Embryonic facial prominence (tissue), 1 donor: ENCODE results near the gene SYNDIG1.
"Not testable (repeated sequence)": the region's sequence is repeated elsewhere in the genome, so short reads cannot be mapped to it uniquely, and the experiment has no call there.

ENCODE experiments used
- DNase-seq: peaks from one replicate; pipeline ENCODE4 v3.0.0-alpha.2; 2016; ENCODE audit errors: extremely low spot score

The SYNDIG1 gene

DNA sequence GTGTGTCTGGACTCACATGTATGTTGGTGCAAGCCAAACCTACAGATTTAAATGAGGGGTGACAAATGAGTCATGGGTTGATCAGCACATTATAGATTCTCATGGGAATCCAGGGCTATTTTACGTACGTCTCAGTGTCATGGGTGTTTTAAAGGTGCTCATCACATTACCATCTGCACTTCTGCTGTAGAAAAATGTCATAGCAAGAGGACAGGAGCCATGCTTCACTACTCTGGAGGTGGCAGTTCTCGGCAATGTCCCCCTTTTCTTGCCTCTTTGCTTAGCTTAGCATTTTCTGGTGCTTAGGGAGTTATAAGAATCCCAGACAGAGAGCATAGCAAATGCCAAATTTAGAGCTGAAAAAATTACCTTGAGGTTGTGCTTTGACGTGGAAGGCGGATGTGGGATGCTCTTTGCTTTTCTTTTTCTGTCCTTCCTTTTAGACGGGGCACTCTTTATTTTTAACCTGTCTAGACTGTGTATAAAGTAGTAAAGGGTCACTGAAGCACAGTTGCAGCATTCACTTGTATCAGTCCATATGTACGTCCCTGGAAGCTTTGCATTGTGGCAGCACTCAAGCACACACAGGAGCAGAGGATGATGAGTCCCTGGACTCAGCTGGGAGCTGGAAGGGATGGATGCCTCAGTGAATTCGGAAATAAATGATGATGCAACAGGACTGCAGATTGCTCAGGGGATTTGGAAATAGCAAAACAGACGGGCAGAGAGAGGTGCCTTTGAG lies 139.7 kb downstream of the SYNDIG1 start:
- no peak for DNase-seq

GRCh38 chr20:24609757-24610156 lies 140.3 kb downstream of the SYNDIG1 start:
- DNase-seq = no peak

- no peak for DNase-seq
These were observed 141.1 kb downstream of the SYNDIG1 start for GRCh38 chr20:24610341-24611115.

DNA sequence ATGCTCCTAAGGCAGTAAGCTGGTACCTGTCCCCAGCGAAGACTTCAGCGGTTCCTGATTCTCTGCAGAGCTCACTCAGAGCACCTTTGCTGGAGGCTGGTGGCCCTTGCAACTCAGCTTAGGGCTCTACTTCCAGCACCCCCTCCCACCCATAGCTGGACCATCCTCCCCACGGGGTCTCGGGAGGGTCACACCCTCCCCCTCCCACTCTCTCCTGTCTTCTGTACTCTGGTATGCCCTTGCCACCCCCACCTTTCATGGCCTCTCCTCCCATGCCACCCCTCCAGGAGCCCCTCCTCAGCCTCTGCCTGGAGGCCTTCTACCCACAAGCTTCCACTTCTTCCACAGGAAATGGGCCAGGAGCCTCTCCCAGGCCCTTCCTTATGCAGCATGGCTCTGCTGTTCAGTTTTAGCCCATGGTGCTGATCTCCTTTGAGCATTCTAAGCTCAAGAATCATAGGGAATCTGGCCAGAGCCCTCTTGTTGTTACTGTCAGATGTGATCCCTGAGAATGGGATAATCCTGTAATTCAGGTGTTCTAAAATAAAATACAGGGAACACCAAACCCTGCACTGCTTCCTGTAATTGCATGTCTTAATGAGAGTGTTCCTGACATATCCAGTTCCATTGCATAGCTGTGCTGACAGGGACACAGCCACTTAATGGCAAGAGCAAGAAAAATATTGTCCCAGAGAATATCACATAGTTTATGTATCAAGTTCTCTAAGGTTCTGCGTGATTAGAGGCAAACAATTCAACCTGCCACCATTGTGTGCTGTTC lies 142.1 kb downstream of the SYNDIG1 start:
- no peak for DNase-seq

- no peak for DNase-seq
These were observed 143.7 kb downstream of the SYNDIG1 start for GRCh38 chr20:24612799-24613775.

DNA sequence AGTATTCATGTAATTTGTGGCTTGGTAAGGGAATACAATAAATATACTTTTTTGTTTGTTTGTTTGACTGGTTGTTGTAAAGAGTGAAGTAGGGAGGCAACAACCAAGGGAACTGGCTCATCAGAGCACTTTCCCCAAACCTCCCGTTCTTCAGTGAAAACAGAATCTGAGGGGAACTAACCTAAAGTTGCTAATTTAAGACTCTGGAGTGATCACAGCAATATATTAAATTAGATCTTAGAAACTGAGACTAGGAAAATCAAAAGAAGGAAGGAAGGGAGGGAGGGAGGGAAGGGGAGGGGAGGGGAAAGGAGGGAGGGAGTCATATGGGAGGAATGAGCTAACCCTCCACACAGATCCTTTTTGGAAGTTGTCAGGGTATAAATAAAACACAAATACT lies 144.9 kb downstream of the SYNDIG1 start:
- DNase-seq = no peak

GRCh38 chr20:24615353-24615752 lies 145.9 kb downstream of the SYNDIG1 start:
- DNase-seq = no peak

DNA sequence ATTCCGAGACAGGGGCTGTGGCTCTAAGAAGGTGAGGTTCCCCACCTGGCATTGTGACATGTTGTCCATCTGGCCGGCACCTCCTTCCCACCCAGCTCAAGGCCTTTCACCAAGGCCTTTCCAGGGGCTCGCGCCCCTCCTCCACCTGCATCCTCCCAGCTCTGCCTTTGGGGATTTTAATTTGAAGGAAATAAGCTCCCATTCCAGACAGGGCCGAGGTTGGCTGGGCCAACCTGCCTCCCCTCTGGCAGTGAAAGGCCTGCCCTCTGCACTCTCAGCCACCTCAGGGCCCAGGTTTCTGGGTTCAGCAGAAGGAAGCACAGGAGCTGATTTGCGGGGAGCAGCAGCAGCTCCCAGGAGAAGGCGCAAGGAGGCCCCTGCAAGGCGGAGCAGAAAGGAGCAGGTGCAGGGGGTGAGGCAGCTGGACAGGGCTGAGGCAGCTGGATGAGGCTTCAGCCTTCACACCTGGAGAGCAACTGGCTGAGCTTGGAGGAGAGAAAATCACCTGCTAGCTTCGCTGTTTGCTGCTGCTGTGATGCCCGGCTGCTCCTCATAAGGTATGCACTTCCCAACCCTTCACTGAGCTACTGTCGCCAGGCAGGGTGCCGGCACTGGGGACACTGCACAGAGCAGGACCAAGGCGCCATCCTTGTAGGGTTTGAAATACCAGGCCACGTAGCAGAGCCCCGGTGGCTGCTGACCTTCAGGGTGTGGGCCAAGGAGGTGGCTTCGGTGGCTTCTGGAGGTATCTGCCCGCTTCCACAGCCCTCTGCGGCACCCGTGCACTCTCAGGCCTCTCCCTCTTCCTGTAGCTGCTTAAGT lies 147.0 kb downstream of the SYNDIG1 start:
- DNase-seq = no peak

DNA sequence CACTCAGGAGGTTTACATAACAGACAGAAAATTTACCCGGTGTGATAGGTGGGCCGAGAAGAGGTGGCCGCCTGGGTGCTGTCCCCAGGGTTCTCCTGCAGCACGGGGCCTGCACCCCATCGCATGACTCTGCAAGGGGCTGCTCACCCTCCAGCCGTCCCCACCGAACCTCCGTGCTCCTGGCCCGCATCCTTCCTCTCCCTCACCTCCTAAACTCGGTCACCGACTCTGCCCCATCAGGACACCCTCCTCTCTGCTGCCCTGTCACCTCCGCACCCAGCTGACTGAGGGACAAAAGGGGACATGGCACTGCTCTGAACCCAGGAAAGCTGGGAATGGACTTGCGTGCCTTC lies 147.6 kb downstream of the SYNDIG1 start:
- no peak for DNase-seq

DNA sequence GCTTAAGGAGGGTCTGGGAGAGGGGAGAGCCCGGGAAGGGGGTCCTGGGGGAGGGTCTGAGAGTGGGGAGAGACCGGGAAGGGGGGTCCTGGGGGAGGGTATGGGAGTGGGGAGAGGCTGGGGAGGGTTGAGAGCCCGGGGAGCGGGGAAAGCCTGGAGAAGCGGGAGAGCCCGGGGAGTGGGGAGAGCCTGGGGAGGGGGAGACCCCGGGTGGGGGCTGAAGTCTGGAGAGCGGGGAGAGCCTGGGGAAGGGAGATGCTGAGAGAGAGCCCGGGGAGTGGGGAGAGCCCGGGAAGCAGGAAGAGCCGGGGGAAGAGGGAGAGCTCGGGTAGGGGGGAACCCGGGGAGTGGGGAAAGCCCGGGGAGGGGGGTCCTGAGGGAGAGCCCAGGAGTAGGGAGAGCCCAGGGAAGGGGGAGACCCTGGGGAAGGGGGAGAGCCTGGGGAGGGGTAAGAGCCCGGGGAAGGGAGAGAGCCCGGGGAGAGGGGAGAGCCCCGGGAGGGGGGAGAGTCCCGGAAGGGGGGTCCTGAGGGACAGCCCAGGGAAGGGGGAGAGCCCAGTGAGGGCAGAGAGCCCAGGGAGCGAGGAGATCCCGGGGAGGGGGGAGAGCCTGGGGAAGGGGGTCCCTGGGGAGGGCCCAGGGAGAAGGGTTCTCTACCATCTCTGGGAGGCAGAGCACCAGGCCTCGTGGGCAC lies 148.5 kb downstream of the SYNDIG1 start:
- DNase-seq = no peak

DNA sequence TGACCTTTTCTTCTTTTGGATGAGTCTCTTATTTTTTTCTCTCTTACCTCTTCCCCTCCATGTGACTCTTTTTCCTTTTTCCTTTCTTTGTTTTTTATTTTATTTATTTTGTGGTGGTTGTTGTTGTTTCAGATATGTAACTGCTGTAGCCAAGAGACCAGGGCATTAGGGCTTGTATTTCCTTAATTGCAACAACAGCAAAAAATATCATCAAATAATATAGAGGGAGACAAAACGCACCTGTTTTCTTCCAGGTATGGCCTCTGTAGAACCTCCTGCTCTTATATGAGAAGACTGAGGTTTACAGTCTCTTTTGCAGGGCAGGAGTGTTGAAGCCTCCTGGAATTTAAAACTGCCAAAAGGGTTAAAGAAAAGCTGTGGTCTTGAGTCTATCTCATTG lies 149.3 kb downstream of the SYNDIG1 start:
- DNase-seq = no peak

DNA sequence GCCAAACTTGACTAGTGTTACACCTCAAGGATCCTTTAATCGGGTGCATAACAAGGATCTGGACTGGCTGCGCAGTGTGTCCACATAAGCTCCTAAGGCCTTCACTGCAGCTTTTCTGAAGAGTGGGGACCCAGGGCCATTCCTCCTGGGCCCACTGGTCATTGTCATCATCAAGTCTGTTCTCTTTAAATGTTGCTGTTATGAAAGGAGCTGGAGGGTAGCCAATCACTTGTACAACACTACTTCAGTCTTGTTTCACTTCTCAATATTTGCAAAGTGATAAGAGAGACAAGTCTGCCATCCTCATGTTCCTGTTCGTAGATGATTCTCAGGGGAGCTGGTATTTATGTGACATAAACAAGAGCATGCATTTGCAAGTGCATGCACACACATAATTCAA lies 149.8 kb downstream of the SYNDIG1 start:
- no peak for DNase-seq

- DNase-seq = no peak
These were observed 151.6 kb downstream of the SYNDIG1 start for GRCh38 chr20:24620937-24621519.

GRCh38 chr20:24622856-24623255 lies 153.4 kb downstream of the SYNDIG1 start:
- DNase-seq = no peak

GRCh38 chr20:24626141-24626540 lies 156.7 kb downstream of the SYNDIG1 start:
- not testable (repeated sequence) for DNase-seq

GRCh38 chr20:24627291-24627690 lies 157.9 kb downstream of the SYNDIG1 start:
- DNase-seq = no peak

- DNase-seq = no peak
These were observed 158.5 kb downstream of the SYNDIG1 start for GRCh38 chr20:24627926-24628325.

GRCh38 chr20:24628985-24629384 lies 159.6 kb downstream of the SYNDIG1 start:
- no peak for DNase-seq

GRCh38 chr20:24629668-24630067 lies 160.2 kb downstream of the SYNDIG1 start:
- DNase-seq = no peak
